ENCODE results near the gene ZNF586.
A peak's percentile ranks its signal among the peaks of the same experiment; 100 is the strongest.
"Not testable (repeated sequence)": the region's sequence is repeated elsewhere in the genome, so short reads cannot be mapped to it uniquely, and the experiment has no call there.

The ZNF586 gene

GRCh38 chr19:57769345-57770131, at the start of gene ZNF586:
Gene ZNF586, plus strand, starts transcription at chr19:57769676. Its CDS starts 167 bp downstream, at chr19:57769843.
- peak; percentile 87 for DNase-seq

- DNase-seq, result no peak
Observed at GRCh38 chr19:57719901-57720519, 49.5 kb upstream of the ZNF586 start.

- no peak for DNase-seq
Observed at GRCh38 chr19:57720878-57721277, 48.6 kb upstream of the ZNF586 start.

GRCh38 chr19:57738320-57738719, 31.2 kb upstream of the ZNF586 start:
- not testable (repeated sequence) for DNase-seq

- not testable (repeated sequence) for DNase-seq
Observed at GRCh38 chr19:57738770-57739169, 30.7 kb upstream of the ZNF586 start.

GRCh38 chr19:57746580-57747471, 22.6 kb upstream of the ZNF586 start, which contains the start of gene ZNF776:
Gene ZNF776, plus strand, starts transcription at chr19:57746815. Its CDS starts 244 bp downstream, at chr19:57747059.
- peak; percentile 94 for DNase-seq

- DNase-seq, result no peak
Observed at GRCh38 chr19:57747472-57747807, 22.0 kb upstream of the ZNF586 start.

GRCh38 chr19:57748029-57748428, 21.4 kb upstream of the ZNF586 start:
- DNase-seq, result no peak

- no peak for DNase-seq
Observed at GRCh38 chr19:57754091-57754673, 15.3 kb upstream of the ZNF586 start.

- DNase-seq, result no peak
Observed at GRCh38 chr19:57755031-57755430, 14.4 kb upstream of the ZNF586 start.

GRCh38 chr19:57757941-57758340, 11.5 kb upstream of the ZNF586 start:
- no peak for DNase-seq

- no peak for DNase-seq
Observed at GRCh38 chr19:57759096-57759495, 10.4 kb upstream of the ZNF586 start.

GRCh38 chr19:57771417-57771816, 1.9 kb downstream of the ZNF586 start:
- no peak for DNase-seq

GRCh38 chr19:57773488-57773887, 4.0 kb downstream of the ZNF586 start:
- DNase-seq, result no peak

GRCh38 chr19:57776764-57777296, 7.4 kb downstream of the ZNF586 start:
- DNase-seq, result no peak

GRCh38 chr19:57778336-57778735, 8.9 kb downstream of the ZNF586 start:
- no peak for DNase-seq

GRCh38 chr19:57779220-57779845, 9.9 kb downstream of the ZNF586 start:
- DNase-seq, result no peak

GRCh38 chr19:57786286-57786685, 16.8 kb downstream of the ZNF586 start:
- no peak for DNase-seq

GRCh38 chr19:57786906-57787305, 17.4 kb downstream of the ZNF586 start:
- DNase-seq, result no peak

GRCh38 chr19:57788114-57788692, 18.7 kb downstream of the ZNF586 start:
- no peak for DNase-seq

- no peak for DNase-seq
Observed at GRCh38 chr19:57789288-57789687, 19.8 kb downstream of the ZNF586 start.

- DNase-seq, result not testable (repeated sequence)
Observed at GRCh38 chr19:57796580-57796979, 27.1 kb downstream of the ZNF586 start.

Data from KG1 (cell line).